ENCODE measurements around the gene TCL1B. TPM values are rescaled to one million over a fixed set of nuclear protein-coding genes. Genes with fewer than 3 reads are reported as not detected.

TCL1B gene
- total RNA-seq, 2 experiments from 2014 or later: not detected

- POLR2A ChIA-PET: no interaction called here
- CTCF ChIA-PET: interaction anchor here (0.6 to 0.7 kb wide), 2 partner anchors 267 to 446 kb away, joined by 3 to 4 read pairs; no protein-coding TSS in a partner anchor
Observed at GRCh38 chr14:95741781-95742180, 55.6 kb downstream of the TCL1B start.

Other genes with a start within 250 kb of the TCL1B start
- gene SYNE3, start 169.8 kb upstream of the TCL1B start, total RNA-seq: 10 to 100 TPM; 37.0 to 38.7 TPM
- gene GLRX5, start 151.4 kb upstream of the TCL1B start, total RNA-seq: 10 to 100 TPM; 50.4 to 54.9 TPM
- gene TCL1A, start 27.7 kb downstream of the TCL1B start, total RNA-seq: not detected
- gene TUNAR, start 190.4 kb downstream of the TCL1B start, total RNA-seq: not detected

Data from activated CD8-positive, alpha-beta memory T cell treated with anti-CD3 and anti-CD28 coated beads for 36 hours (primary cell).